ENCODE data around the gene IDI2.

DNA sequence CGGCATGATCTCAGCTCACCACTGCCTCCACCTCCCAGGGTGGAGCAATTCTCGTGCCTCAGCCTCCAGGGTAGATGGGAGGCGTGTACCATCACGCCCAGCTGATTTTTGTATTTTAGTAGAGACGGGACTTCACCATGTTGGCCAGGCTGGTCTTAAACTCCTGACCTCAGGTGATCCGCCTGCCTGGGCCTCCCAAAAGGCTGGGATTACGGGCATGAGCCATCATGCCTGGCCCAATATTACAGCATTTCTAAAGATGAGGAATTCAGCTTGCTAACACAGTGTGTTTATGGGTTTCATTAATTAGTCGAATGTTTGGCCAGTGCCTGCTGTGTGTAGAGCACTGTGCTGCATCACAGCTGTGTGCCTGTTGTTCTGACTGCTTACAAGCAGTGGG lies 34.2 kb upstream of the IDI2 start:
- TF ChIP-seq POLR2A (IDR thresholded peaks at IDR 0.05) (no peak), CTCF (IDR thresholded peaks at IDR 0.05) (no peak)

All from adrenal gland (tissue), 5 donors.